GM18868 (cell line): ENCODE data around the gene SGCE.
A peak's percentile ranks its signal among the peaks of the same experiment; 100 is the strongest.

Experiments used
- ATAC-seq: cut with Tn5 transposase; IDR thresholded peaks from one replicate; pipeline ENCODE4 v1.9.1; 2021; ENCODE audit warnings: mild to moderate bottlenecking, moderate library complexity; ENCODE audit not compliant: unreplicated experiment

Gene SGCE

GRCh38 chr7:94660006-94660405, 4.1 kb upstream of the SGCE start:
- ATAC-seq, result no peak

GRCh38 chr7:94658826-94659225, 2.9 kb upstream of the SGCE start:
- no peak for ATAC-seq

DNA sequence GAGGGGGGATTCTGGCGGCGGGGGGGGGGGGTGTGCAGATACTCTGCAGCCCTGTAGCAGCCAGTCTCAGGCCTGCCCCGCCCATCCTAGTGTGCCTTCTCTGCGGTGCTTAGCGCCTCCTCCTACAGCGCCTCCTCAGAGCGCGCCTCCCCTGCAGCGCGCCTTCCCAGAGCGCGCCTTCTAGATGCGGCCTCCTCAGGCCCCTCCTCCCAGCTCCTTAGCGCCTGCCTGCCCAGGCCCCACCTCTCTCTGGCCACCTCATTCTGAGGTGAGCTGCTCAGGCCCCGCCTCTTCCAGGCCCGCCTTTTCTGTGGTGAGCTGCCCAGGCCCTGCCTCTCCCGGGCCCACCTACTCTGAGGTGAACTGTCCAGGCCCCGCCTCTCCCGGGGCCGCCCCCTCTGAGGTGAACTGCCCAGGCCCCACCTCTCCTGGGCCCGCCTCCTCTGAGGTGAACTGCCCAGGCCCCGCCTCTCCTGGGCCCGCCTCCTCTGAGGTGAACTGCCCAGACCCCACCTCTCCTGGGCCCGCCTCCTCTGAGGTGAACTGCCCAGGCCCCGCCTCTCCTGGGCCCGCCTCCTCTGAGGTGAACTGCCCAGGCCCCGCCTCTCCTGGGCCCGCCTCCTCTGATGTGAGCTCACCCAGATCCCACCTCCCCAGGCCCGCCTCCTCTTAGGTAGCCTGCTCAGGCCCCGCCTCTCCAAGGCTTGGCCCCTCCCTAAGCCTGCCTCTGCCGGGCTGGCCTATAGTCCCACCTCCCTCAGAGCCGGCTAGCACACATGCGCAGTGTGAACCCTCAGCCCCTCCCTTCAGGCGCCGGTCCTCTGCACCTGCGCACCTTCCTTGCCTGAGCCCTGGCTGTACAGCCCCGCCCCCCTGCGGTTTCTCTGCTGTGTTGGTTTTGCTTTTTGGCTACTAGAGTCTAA, 2.1 kb upstream of the SGCE start:
- peak; percentile 77 for ATAC-seq

DNA sequence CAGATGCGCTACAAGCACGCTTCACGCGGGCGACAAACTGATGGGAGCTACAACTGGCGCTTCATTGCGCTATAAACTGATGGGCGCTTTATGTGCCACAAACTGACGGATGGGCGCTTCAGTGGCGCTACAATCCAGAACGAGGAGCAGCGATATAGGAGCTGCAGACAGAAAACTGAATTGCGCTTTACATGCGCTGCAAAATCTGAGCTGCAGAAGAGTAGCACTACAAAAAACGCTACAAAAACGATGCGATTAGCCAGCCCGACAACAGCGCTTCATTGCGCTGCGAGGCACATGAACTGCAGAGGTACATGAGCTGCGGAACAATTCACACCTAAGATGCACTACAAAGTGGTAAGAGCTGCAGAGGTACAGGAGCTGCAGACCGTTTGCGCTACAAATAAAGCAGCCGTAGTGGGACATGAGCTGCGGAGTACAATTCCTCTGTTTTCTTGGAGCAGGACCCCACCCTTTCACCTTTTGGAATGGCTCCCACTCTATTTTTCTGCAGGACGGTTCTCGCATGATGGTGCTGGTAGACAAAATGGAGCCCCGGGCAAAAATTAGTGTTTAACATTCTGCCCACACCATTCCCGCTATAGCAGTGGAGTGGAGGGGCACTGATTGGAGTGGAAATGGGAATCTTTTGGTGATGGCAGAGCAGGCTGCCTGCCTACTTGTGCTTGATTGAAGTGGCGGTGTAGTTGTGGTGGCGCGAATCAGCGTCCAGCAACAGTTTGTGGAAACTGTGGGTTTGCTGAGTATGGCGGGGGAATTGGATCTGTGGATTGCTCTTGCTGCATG, 1.2 kb upstream of the SGCE start:
- no peak for ATAC-seq

DNA sequence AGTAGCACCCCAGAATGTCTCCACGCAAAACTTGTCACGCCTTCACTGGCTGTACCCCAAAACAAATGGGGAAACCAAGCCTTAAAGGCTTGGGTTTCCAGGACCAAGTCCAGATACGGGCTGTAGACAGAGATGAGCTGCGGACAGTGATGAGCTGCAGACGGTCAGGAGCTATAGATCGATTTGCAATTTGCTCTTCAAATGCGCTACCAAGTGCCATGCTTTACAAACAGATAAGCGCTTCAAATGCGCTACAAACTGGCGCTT, 658 bp upstream of the SGCE start:
- ATAC-seq, result no peak

GRCh38 chr7:94655126-94655847, 646 bp downstream of the SGCE start:
- ATAC-seq, result no peak

DNA sequence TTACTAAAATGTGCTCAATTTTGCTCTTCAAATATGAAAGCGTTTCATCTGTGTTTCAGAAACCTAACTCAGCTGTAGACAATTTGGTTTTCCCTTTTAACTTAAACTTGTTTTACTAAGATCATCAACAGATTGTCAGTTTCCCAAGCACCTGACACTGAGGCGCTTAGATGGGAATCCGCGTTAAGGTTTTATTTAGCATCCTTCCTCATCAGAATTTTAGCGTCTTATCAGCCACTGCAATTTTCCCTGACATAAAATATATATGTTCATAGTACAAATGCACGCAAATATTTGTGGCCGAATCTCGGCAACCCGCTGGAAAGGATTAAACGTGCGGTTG, 1.2 kb downstream of the SGCE start:
- ATAC-seq, result no peak

DNA sequence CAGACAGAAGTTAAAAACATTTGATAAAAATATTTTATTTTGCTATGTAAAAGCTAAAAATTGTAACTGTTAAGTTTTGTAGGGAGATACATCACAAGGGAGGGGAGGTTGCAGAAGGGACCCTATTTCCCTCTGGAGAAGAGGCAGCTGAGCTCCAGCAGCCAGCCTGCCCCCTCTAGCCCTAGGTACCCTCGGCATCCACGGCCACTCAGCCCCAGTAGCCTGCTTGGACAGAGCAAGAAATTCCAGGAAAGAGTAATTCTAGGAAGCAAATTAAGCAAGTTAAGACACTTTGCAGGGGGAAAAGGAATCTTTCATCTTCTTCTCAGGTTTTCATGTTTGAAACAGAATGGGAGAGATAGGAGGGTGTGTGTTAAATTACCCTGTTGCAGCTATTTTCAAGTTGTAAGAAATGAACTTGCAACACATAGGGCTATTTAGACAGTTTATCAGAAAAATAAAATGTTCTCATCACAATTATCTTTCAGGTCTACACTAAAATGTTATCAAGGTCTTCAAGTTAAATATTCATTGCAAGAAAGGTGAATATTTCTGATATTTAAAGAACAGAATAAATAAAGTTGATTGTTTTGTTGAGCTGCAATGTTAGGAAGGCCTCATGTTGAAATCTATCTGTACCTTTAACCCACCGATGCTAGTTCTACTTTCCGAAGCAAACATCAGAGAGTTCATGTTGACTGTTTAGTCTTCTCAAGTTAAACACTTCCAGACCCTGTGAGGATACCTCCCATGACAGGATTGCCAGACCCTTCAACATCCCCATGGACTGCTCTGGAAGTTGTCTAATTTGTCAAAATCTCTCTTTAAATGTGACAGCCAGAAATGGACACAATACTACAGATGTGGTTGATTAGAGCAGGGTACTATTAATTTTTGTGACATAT, 5.5 kb downstream of the SGCE start:
- peak; percentile 2 for ATAC-seq

DNA sequence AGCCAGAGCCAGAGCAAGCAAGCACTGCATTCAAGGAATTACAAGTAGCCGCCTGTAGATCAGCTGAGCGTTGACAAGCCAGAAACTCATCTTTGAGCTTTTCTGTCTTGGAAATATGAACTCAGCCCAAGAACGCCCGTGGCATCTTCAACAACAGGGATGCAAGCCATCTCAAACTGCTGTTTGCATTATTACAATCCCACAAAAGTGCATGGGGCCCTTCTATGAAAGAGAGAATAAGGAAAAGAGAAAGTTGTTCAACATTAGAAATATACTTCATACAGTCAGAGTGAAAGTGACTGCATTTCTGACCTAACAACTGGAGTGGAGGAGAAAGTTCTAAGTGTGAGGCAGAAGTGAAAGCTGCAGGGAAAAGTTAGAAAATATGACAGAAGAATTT, 6.5 kb downstream of the SGCE start:
- peak; percentile 94 for ATAC-seq

- ATAC-seq, result no peak
These were observed 7.2 kb downstream of the SGCE start for GRCh38 chr7:94648731-94649130.

- ATAC-seq, result no peak
These were observed 8.6 kb downstream of the SGCE start for GRCh38 chr7:94647295-94647694.

GRCh38 chr7:94643771-94644545, 12.0 kb downstream of the SGCE start:
- ATAC-seq, result no peak

DNA sequence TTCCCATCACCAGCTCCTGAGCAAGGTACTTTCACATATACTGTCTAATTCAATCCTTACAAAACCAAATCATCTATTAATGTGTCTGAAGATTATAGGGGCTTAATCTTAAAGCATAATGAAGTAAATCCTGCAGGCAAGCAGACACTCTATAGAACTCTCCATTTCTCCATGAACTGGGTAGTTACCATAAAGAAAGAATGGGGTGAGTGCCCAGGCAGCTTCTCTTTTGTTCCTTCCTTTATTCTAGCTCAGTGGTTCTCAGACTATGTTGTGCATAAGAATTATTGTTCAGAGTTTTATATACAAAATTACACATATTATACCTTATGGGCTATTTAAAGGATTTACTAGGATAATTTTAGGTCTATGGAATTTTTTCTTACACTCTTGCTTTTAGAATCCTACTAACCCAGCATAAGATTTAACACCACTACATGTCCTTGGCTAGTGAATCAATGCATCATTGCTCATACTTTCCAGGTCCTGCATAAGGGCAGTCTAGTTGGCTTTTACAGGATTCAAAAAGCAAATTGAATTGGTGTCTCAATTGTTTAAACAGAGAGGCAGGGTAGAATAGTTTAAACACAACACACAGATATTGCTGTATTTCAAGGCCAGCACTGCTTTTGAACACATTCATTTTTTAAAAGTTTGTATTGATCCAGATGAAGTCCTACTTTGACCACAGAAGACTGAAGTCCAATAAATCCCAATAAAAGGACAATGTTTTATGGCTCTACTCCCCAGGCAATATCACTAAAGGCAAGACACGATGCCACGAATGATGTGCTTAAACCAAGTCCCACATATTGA, 12.9 kb downstream of the SGCE start:
- no peak for ATAC-seq

DNA sequence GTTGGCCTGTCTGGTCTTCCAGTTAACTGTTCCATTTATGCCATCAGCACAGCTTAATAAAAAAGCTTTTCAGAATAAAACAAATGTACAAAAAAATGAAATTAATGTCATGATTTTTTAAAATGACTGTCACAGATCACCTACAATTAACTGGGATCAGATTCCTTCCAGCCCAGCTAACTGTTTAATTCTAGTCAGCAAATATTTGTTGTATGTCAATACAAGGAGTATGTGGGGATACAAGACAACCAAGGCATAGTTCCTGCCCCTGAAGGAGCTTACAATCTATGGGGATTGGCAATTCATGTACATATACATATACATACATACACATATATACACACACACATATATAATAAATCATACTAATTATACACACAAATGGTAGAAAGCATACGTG, 16.5 kb downstream of the SGCE start:
- ATAC-seq, result no peak

GRCh38 chr7:94635687-94636086, 20.2 kb downstream of the SGCE start:
- no peak for ATAC-seq

DNA sequence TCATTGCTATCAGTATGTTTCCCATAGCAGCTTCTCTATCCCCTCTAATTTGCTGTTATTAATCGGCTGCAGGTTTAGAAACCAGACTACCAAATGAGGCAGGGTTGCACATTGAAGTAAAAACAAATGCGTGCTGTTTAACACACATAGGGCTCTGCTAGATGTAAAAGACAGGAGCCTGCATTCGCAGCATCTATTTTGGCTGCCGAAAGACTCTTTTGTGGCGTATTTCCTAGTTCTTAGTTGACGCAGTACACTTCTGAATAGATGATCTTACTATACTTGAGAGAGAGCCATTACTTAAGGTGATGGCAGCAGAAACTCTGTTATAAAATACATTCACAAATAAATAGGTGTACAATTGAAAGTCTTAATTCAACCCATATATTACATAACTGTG, 21.4 kb downstream of the SGCE start:
- no peak for ATAC-seq

DNA sequence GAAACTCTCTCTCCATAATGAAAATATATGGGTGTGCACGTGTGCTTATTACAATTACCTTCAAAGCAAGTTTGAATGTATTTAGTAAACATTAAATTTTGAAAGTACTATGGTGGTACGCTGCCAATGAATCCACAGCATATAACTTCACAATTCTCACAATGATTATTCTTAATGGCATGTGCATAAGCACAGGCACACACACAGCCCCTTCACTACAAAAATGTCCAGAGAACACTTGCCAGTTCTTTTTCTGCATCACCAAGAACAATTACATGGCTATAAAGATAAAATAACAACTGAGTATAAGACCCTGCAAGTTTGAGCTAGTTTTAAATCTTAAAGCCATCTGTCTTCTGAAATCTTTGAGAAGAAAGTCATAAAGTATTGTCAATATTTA, 22.2 kb downstream of the SGCE start:
- ATAC-seq, result no peak

- no peak for ATAC-seq
These were observed 23.0 kb downstream of the SGCE start for GRCh38 chr7:94633014-94633341.

DNA sequence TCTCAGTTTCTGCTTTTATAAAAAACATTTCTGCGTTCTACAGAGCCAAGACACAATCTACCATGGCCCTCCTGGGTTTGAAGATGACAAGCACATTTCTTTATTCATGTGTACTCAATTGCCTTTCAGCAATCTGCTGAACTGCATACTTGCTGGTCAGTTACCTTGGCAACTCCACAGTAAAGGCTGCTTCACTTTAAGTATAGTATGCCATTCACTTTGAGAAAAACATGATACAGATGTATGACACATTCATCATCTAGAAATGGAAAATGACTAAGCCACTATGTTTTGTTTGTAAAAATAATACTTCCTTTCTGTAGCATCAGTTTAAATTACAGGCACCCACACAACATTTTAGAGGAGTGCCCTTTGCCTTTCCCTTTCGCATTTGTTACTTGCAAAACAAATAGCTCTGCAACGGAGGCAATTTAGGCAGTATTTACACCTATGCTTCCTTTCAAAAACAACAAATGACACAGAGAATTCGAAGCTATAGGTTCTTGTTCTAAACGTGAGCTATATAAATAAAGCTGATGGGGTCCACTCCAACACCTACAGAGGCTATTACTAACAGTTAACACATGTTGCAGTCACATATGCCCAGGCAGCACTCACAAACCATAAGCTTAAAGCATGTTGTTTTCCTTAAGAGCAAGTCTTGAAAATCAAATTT, 23.5 kb downstream of the SGCE start:
- ATAC-seq, result peak; percentile 89
